OCI-LY7 (cell line): Measurements from ENCODE around the gene SRGN.

Experiments
- CTCF ChIP-seq: fragments of 200-600 bp; sonication (generic); conservative IDR thresholded peaks from 2 replicates; pipeline ENCODE4 v1.5.1; 2014; ENCODE audit warnings: mild to moderate bottlenecking, antibody characterized with exemption, low read length, moderate library complexity, mixed read lengths
- EZH2phosphoT487 ChIP-seq: fragments of 200-600 bp; sonication (generic); IDR thresholded peaks from 2 replicates; pipeline ENCODE4 v1.6.1; 2018; ENCODE audit warnings: low read depth, borderline replicate concordance, mild to moderate bottlenecking, mixed run types, antibody characterized with exemption, low read length, moderate library complexity, mixed read lengths

GRCh38 chr10:69056536-69057260 lies 31.2 kb upstream of the SRGN start:
- TF ChIP-seq CTCF (no peak), EZH2phosphoT487 (no peak)
